IMR-90 (cell line): Measurements from ENCODE around the gene HS3ST5. TPM values are rescaled to one million over a fixed set of nuclear protein-coding genes. Genes with fewer than 3 reads are reported as not detected.
A peak's percentile ranks its signal among the peaks of the same experiment; 100 is the strongest.

Experiments
- ATAC-seq: fragments of 200-7000 bp; cut with Tn5 transposase; 2 replicates; pipeline ENCODE4 v1.9.1; 2020; ENCODE audit warnings: low read depth, mild to moderate bottlenecking, moderate library complexity
- BruUV-seq: library from RNA; stranded (reverse); fragments of 400-500 nt; replicated peaks from 2 replicates; lab custom pipeline; 2021; lab: Mats Ljungman, UMichigan
- CTCF ChIA-PET: fragments of 300-600 bp; formaldehyde crosslinking; extraction: SDS; loops from one replicate; lab custom pipeline; 2021; ENCODE audit warnings: antibody characterized with exemption; lab: Yijun Ruan, JAX
- POLR2A ChIA-PET: fragments of 300-600 bp; sonication (Branson Sonifier 250); formaldehyde crosslinking; loops from one replicate; lab custom pipeline; 2022; ENCODE audit warnings: antibody characterized with exemption; ENCODE audit not compliant: unreplicated experiment; lab: Charles Lee
- DNase-seq: peaks from one replicate; pipeline ENCODE4 v3.0.0; 2013
- H2AFZ ChIP-seq: replicated peaks from 2 replicates; pipeline ENCODE3; 2013; ENCODE audit warnings: low read length, mild to moderate bottlenecking; ENCODE audit not compliant: poor library complexity
- H2AK5ac ChIP-seq: 2 replicates; pipeline ENCODE4 v1.6.1; 2013; ENCODE audit warnings: low read depth, low read length, inconsistent platforms
- H2AK9ac ChIP-seq: replicated peaks from 2 replicates; pipeline ENCODE3; 2013; ENCODE audit warnings: mild to moderate bottlenecking, low read depth, low read length, moderate library complexity; ENCODE audit not compliant: poor library complexity
- H2BK120ac ChIP-seq: 2 replicates; pipeline ENCODE4 v1.6.1; 2013; ENCODE audit warnings: low read depth, low read length, inconsistent platforms
- H2BK15ac ChIP-seq: 3 replicates; pipeline ENCODE4 v1.6.1; 2013; ENCODE audit warnings: low read depth, low read length, inconsistent platforms
- H2BK20ac ChIP-seq: 2 replicates; pipeline ENCODE4 v1.6.1; 2013; ENCODE audit warnings: low read depth, mild to moderate bottlenecking, inconsistent platforms, low read length, moderate library complexity
- H2BK5ac ChIP-seq: 2 replicates; pipeline ENCODE4 v1.6.1; 2013; ENCODE audit warnings: mild to moderate bottlenecking, low read depth, low read length, inconsistent platforms; ENCODE audit not compliant: poor library complexity, severe bottlenecking
- H3K14ac ChIP-seq: replicated peaks from 2 replicates; pipeline ENCODE4 v1.6.1; 2013; ENCODE audit warnings: low read depth, low read length, inconsistent platforms
- H3K18ac ChIP-seq: 2 replicates; pipeline ENCODE4 v1.6.1; 2013; ENCODE audit warnings: low read depth, low read length, control low read depth
- H3K23ac ChIP-seq: 2 replicates; pipeline ENCODE4 v1.6.1; 2013; ENCODE audit warnings: low read depth, low read length, inconsistent platforms
- H3K27ac ChIP-seq: 2 replicates; pipeline ENCODE4 v1.5.1; 2013; ENCODE audit warnings: mild to moderate bottlenecking, control low read depth, low read length; ENCODE audit not compliant: insufficient read depth
- H3K27me3 ChIP-seq: 2 replicates; pipeline ENCODE4 v1.6.1; 2013; ENCODE audit warnings: low read length; ENCODE audit not compliant: control insufficient read depth, insufficient read depth
- H3K36me3 ChIP-seq: 2 replicates; pipeline ENCODE4 v1.6.1; 2013; ENCODE audit warnings: low read length, mixed read lengths; ENCODE audit not compliant: control insufficient read depth, insufficient read depth
- H3K4ac ChIP-seq: 2 replicates; pipeline ENCODE4 v1.6.1; 2013; ENCODE audit warnings: low read depth, low read length, inconsistent platforms
- H3K4me1 ChIP-seq: 2 replicates; pipeline ENCODE4 v1.6.1; 2013; ENCODE audit warnings: low read length, mixed read lengths; ENCODE audit not compliant: control insufficient read depth, insufficient read depth
- H3K4me2 ChIP-seq: 2 replicates; pipeline ENCODE4 v1.6.1; 2013; ENCODE audit warnings: low read depth, mild to moderate bottlenecking, control low read depth, low read length, moderate library complexity
- H3K4me3 ChIP-seq: 2 replicates; pipeline ENCODE4 v1.5.1; 2013; ENCODE audit warnings: low read depth, mild to moderate bottlenecking, control low read depth, low read length, moderate library complexity; ENCODE audit not compliant: insufficient read depth
- H3K56ac ChIP-seq: 2 replicates; pipeline ENCODE4 v1.6.1; 2013; ENCODE audit warnings: low read length, inconsistent platforms; ENCODE audit not compliant: insufficient read depth; ENCODE audit errors: extremely low read depth
- H3K79me1 ChIP-seq, 2 experiments: 2 replicates each; pipeline ENCODE4 v1.6.1; 2013; ENCODE audit warnings: low read length in 2 of 2, inconsistent platforms in 1 of 2, low read depth in 1 of 2
- H3K9ac ChIP-seq: 2 replicates; pipeline ENCODE4 v1.6.1; 2013; ENCODE audit warnings: low read depth, low read length, control low read depth
- H3K9me1 ChIP-seq: 2 replicates; pipeline ENCODE4 v1.6.1; 2013; ENCODE audit warnings: low read length, inconsistent platforms; ENCODE audit not compliant: insufficient read depth
- H3K9me3 ChIP-seq: 2 replicates; pipeline ENCODE4 v1.6.1; 2013; ENCODE audit warnings: low read length; ENCODE audit not compliant: control insufficient read depth, insufficient read depth
- H4K20me1 ChIP-seq: 2 replicates; pipeline ENCODE4 v1.6.1; 2013; ENCODE audit warnings: low read length, inconsistent platforms; ENCODE audit not compliant: insufficient read depth
- H4K5ac ChIP-seq: 2 replicates; pipeline ENCODE4 v1.6.1; 2013; ENCODE audit warnings: mild to moderate bottlenecking, low read depth, low read length, control low read depth
- H4K8ac ChIP-seq, 2 experiments: 2 replicates each; pipeline ENCODE4 v1.6.1; 2013; ENCODE audit warnings: low read depth in 2 of 2, low read length in 2 of 2, control low read depth in 1 of 2, inconsistent platforms in 1 of 2
- H4K91ac ChIP-seq: 2 replicates; pipeline ENCODE4 v1.6.1; 2013; ENCODE audit warnings: low read depth, low read length, inconsistent platforms; ENCODE audit not compliant: insufficient read depth
- NFE2L2 ChIP-seq: fragments of 150-350 bp; IDR thresholded peaks from 2 replicates; pipeline ENCODE4 v1.6.1; 2016; ENCODE audit warnings: low read depth, mild to moderate bottlenecking, low read length
- POLR2A ChIP-seq: IDR thresholded peaks from 2 replicates; pipeline ENCODE4 v1.6.1; 2012; ENCODE audit warnings: mild to moderate bottlenecking, low read depth, low read length
- RAD21 ChIP-seq: IDR thresholded peaks from 2 replicates; pipeline ENCODE4 v1.6.1; 2012; ENCODE audit warnings: low read length, improper control_type of control experiment
- RCOR1 ChIP-seq: IDR thresholded peaks from 2 replicates; pipeline ENCODE4 v1.6.1; 2012; ENCODE audit warnings: mild to moderate bottlenecking, low read length, improper control_type of control experiment; ENCODE audit not compliant: insufficient replicate concordance
- WGBS, 2 experiments: methylation state at CpG; one replicate each; pipeline versions ENCODE4 v1.1.5 to v1.1.7; 2013; ENCODE audit warnings: missing lambda C conversion rate in 2 of 2; ENCODE audit not compliant: insufficient read length in 1 of 2; ENCODE audit errors: extremely low coverage in 2 of 2; 5-methylcytosine and 5-hydroxymethylcytosine counted together
- dilution Hi-C: fragments of 300-500 bp; cut with HindIII; formaldehyde crosslinking; loops from one replicate; pipeline ENCODE4 v1.14.3; 2018; ENCODE audit warnings: low sequenced_read_pairs; ENCODE audit not compliant: unreplicated experiment
- in situ Hi-C: fragments of 300-500 bp; cut with MboI; formaldehyde crosslinking; loops from 3 replicates; pipeline ENCODE4 v1.14.3; 2019; ENCODE audit warnings: low sequenced_read_pairs, inconsistent platforms, mixed read lengths
- intact Hi-C: fragments of 100-400 bp; cut with micrococcal nuclease; formaldehyde crosslinking; loops from 2 replicates; pipeline ENCODE4 v1.10.0; 2022
- polyA plus RNA-seq, 3 experiments: library from polyadenylated mRNA; depleted of rRNA; stranded (reverse); fragments of >200 nt; gene quantifications; 2 replicates each; pipeline ENCODE4 v1.2.3, GENCODE V29; 2012; ENCODE audit warnings: low replicate concordance in 1 of 3
- total RNA-seq: library from RNA; depleted of rRNA; stranded (reverse); fragments of >200 nt; gene quantifications from 2 replicates; pipeline ENCODE4 v1.2.3, GENCODE V29; 2012
- TF ChIP-seq, protein P1 (sequence below): fragments of 150-350 bp; IDR thresholded peaks from 2 replicates; pipeline ENCODE4 v1.6.1; 2017; ENCODE audit warnings: mild to moderate bottlenecking, antibody characterized with exemption, low read length, low read depth
- TF ChIP-seq, protein P2 (sequence below): conservative IDR thresholded peaks from 2 replicates; pipeline ENCODE4 v1.5.1; 2012; ENCODE audit warnings: mild to moderate bottlenecking, low read depth, low read length, improper control_type of control experiment
- TF ChIP-seq, protein P3 (sequence below): fragments of 150-350 bp; IDR thresholded peaks from 2 replicates; pipeline ENCODE4 v1.6.1; 2016; ENCODE audit warnings: low read depth, mild to moderate bottlenecking, low read length, moderate library complexity, borderline replicate concordance

HS3ST5 gene
- total and polyA plus RNA-seq, 2 of the 4 experiments (the other 2 are of a cell fraction), result not detected

DNA sequence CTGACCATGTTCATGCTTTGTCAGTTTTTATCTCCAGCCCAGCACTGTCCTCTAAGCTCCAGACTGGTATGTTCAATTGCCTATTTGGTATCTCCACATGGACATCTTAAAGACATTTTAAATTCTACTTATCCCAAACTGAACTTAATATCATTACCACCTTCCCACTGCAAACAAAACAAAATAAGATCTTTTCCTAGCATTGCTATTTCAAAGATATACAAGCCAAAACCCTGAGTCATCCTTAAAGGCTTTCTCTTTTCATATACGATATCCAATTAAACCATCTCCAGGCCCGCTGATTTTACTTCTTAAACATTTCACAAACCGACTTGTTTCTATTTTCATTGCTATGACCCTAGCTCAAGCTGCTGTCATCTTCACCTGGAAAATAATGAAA, 35.1 kb upstream of the HS3ST5 start:
- dilution Hi-C loops, result no loop called here
- no peaks in the 10 kb centered on the region for H3K9me3 ChIP-seq
- DNase-seq, result peak; percentile 12
- no peaks in the 10 kb centered on the region for H3K27me3 ChIP-seq
- H3K4me3 ChIP-seq, result no peak overlapping the region
- no peak overlapping the region for H2BK5ac ChIP-seq
- no peak overlapping the region for H2AFZ ChIP-seq
- no peak overlapping the region for H4K8ac ChIP-seq
- H3K36me3 ChIP-seq, result no peaks in the 10 kb centered on the region
- CTCF ChIA-PET, result no interaction called here
- WGBS, 2 experiments, result 93 to 100% methylated on average over 2 of the region's 3 CpGs
- in situ Hi-C loops, result no loop called here
- H2BK15ac ChIP-seq, result no peak overlapping the region
- no peak overlapping the region for H3K23ac ChIP-seq
- H3K27ac ChIP-seq, result peak overlapping the region; percentile 44; the same call in 1 of the 2 replicates
- no peak overlapping the region for H2AK9ac ChIP-seq
- no peaks in the 10 kb centered on the region for H3K4me1 ChIP-seq
- intact Hi-C loops, result no loop called here
- H4K91ac ChIP-seq, result no peak overlapping the region; the same call in 1 of the 2 replicates
- no peak overlapping the region for H3K9ac ChIP-seq
- no peak overlapping the region for H4K5ac ChIP-seq
- no peak overlapping the region for H3K56ac ChIP-seq
- POLR2A ChIA-PET, result no interaction called here
- no peak overlapping the region for H3K4me2 ChIP-seq
- 0 out of 2 replicates have a peak overlapping the region, but pooled peaks have one; percentile 25 for H2BK20ac ChIP-seq
- peak; percentile 72 for ATAC-seq
- no peaks in the 10 kb centered on the region for H3K79me1 ChIP-seq
- TF ChIP-seq RCOR1, result no peak
- TF ChIP-seq, protein P1, sequence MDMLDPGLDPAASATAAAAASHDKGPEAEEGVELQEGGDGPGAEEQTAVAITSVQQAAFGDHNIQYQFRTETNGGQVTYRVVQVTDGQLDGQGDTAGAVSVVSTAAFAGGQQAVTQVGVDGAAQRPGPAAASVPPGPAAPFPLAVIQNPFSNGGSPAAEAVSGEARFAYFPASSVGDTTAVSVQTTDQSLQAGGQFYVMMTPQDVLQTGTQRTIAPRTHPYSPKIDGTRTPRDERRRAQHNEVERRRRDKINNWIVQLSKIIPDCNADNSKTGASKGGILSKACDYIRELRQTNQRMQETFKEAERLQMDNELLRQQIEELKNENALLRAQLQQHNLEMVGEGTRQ, result no peak
- TF ChIP-seq RAD21, result no peak
- TF ChIP-seq, protein P2, sequence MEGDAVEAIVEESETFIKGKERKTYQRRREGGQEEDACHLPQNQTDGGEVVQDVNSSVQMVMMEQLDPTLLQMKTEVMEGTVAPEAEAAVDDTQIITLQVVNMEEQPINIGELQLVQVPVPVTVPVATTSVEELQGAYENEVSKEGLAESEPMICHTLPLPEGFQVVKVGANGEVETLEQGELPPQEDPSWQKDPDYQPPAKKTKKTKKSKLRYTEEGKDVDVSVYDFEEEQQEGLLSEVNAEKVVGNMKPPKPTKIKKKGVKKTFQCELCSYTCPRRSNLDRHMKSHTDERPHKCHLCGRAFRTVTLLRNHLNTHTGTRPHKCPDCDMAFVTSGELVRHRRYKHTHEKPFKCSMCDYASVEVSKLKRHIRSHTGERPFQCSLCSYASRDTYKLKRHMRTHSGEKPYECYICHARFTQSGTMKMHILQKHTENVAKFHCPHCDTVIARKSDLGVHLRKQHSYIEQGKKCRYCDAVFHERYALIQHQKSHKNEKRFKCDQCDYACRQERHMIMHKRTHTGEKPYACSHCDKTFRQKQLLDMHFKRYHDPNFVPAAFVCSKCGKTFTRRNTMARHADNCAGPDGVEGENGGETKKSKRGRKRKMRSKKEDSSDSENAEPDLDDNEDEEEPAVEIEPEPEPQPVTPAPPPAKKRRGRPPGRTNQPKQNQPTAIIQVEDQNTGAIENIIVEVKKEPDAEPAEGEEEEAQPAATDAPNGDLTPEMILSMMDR, result no peak
- peak; percentile 64 for TF ChIP-seq NFE2L2
- no peak for TF ChIP-seq POLR2A
- TF ChIP-seq, protein P3, sequence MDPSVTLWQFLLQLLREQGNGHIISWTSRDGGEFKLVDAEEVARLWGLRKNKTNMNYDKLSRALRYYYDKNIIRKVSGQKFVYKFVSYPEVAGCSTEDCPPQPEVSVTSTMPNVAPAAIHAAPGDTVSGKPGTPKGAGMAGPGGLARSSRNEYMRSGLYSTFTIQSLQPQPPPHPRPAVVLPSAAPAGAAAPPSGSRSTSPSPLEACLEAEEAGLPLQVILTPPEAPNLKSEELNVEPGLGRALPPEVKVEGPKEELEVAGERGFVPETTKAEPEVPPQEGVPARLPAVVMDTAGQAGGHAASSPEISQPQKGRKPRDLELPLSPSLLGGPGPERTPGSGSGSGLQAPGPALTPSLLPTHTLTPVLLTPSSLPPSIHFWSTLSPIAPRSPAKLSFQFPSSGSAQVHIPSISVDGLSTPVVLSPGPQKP, result no peak
- H4K20me1 ChIP-seq, result no peaks in the 10 kb centered on the region
- H3K14ac ChIP-seq, result no peak overlapping the region
- no peak overlapping the region for H2AK5ac ChIP-seq
- H3K4ac ChIP-seq, result no peak overlapping the region
- no TSS peak for BruUV-seq
- H3K9me1 ChIP-seq, result no peaks in the 10 kb centered on the region; the same call in 1 of the 2 replicates
- no peak overlapping the region for H3K18ac ChIP-seq
- H2BK120ac ChIP-seq, result no peak overlapping the region; the same call in 1 of the 2 replicates
